ENCODE measurements around the gene ZGPAT.
"Not testable (repeated sequence)": the region's sequence is repeated elsewhere in the genome, so short reads cannot be mapped to it uniquely, and the experiment has no call there.

ZGPAT gene

DNA sequence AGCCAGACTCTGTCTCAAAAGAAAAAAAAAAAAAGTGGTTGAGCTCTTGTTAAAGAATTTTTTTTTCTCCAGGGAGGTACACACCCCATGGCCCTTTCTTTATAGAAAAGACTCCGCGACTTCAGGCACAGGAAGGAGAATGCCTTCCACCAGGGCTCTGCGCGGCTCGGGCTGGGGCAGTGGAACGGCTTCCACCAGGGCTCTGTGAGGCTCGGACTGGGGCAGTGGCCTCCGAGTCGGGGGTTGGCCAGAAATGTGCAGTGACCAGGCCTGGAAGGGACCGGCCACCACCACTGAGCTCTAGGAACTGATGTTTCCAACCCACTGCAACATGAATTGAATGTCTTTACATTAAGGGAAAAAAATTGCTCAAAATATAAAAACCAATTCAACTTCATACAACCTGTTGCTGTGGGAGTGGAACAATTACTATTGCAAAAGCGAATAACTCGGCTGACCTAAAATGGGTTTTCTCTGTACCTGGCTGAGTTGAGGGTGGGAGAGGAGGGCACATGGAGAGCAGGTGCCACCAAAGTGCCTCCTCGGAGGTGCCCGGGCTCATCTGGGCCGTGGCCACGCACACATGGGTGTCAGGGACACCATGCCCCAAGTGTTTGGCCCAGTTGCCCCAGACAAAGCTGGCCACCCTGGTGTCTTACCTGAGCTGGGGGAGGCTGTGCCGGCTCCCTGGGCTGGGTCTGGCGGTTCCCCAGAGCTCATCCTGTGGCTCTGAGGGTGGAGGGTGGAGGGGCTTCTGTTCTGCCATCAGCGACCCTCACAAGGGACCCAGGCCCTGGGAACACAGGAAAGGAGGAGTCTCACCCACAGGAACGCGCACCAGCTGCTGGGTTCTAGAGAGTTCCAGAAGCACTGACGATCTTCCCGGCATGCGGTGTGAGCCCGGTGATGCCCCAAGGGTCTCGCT lies 61.0 kb downstream of the ZGPAT start:
- H3K9me3 ChIP-seq = no peaks in the 10 kb centered on the region
- no peak overlapping the region for H3K9ac ChIP-seq
- H4K20me1 ChIP-seq = no peaks in the 10 kb centered on the region
- no peaks in the 10 kb centered on the region for H3K27me3 ChIP-seq
- H3K36me3 ChIP-seq = no peaks in the 10 kb centered on the region
- H3K4me3 ChIP-seq = no peak overlapping the region
- peak overlapping the region; percentile 28 for H3K4me2 ChIP-seq
- TF ChIP-seq Cebpa-rat (IDR thresholded peaks at IDR 0.05) = no peak
- no peak overlapping the region for H3K27ac ChIP-seq
- H3K4me1 ChIP-seq = peaks cover 15% of the 10 kb centered on the region

DNA sequence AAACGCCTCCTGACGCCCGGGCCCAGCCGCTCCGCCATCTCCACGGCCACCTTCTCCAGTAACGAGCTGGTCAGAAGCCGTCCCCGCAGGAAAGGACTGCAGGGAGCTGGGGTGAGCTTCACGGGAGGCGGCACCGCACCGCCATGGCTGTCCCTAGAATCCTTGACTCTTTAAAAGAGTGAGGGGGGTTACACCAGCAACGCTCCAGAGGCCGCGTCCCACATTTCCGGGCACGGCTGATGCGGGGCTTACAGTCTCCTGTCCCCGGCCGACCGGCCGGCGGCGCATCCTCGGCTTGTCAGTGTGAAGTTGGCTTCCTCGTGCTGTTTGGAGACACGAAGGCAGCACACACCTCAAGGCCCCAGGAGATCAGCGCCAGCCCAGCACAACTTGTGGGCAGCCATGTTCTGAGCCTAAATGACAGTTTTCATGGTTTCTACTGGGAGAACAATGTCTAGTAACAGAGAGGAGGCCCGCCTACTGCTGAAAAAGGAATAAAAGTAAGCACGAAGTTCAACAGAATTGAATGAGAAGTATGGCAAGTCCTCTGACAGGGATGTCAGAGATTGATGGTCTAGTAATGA lies 62.1 kb downstream of the ZGPAT start:
- Histone ChIP-seq H3K27me3 (no peaks in the 10 kb centered on the region), H3K36me3 (no peaks in the 10 kb centered on the region), H3K4me3 (no peak overlapping the region), H4K20me1 (no peaks in the 10 kb centered on the region), H3K9me3 (no peaks in the 10 kb centered on the region), H3K4me1 (peaks cover 26% of the 10 kb centered on the region), H3K27ac (no peak overlapping the region), H3K4me2 (peak overlapping the region; percentile 28; the same call in 1 of the 2 replicates), H3K9ac (no peak overlapping the region)
- no peak for TF ChIP-seq Cebpa-rat (IDR thresholded peaks at IDR 0.05)

DNA sequence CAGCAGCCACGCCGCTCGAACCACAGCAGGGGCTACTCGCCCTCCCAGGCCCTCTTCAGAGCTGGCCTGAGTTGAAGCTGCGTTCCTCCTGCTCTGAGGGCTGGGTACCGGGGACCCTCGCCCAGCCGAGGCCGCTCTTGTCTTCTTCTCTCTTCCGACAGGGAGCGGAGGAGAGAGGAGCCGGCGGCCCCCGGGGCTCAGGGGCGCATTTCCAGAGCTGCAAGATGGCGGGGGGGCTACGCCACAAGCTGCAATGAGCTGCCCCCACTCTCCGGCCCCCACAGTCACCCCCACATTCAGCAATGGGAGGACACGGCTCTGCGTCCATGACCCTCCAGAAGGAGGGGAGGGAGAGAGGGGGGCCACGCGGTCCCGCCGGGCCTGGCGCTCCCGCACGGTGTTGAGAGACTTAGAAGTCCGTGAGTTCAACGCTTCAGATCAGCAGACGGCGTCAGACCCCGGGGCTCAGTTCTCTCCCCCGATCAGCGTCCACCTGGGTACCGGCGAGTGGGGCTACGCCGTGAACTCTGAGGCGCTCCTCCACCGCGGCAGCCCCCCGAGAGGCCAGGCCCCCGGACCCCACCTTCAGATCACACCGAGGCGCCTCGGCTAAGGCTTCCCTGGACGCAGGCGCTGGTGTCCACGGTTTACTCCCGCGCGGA lies 63.3 kb downstream of the ZGPAT start:
- H4K20me1 ChIP-seq = no peaks in the 10 kb centered on the region
- no peak overlapping the region for H3K4me2 ChIP-seq
- H3K36me3 ChIP-seq = no peaks in the 10 kb centered on the region

DNA sequence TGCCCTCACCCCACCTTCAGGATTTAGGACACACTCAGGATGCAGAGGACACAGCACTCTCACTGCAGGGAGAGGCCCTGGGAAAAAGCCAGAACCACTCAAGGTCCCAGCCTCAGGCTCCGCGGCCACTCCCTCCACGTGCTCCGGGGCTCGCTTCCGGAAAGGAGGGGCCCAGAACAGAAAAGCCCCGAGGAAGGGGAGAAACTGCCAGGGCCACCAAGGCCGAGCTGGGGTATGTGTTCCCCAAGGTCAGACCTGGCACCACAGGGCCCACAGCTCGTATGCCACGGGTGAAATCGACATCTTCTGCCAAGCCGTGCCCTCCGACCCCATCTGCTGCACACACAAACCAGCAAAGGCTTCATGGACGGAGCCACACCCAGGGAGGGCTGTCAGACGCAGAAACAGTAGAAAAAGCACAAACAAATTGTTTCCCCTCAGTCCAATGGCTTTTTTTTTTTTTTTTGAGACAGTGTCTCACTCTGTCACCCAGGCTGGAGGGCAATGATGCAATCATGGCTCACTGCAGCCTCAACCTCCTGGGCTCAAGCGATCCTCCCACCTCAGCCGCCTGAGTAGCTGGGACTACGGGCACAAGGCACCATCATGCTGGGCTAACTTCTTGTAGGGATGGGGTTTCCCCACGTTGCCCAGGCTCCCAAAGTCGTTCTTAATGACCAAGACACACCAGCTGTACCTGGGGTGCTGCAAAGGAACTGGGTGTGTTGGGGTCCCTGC lies 65.1 kb downstream of the ZGPAT start:
- no peaks in the 10 kb centered on the region for H4K20me1 ChIP-seq
- no peaks in the 10 kb centered on the region for H3K36me3 ChIP-seq
- peak overlapping the region; percentile 26; the same call in 1 of the 2 replicates for H3K4me2 ChIP-seq
- H3K27ac ChIP-seq = no peak overlapping the region
- H3K27me3 ChIP-seq = no peaks in the 10 kb centered on the region
- peaks cover 35% of the 10 kb centered on the region for H3K4me1 ChIP-seq
- H3K9me3 ChIP-seq = peaks cover 10% of the 10 kb centered on the region; the same call in 1 of the 2 replicates
- H3K4me3 ChIP-seq = no peak overlapping the region
- no peak overlapping the region for H3K9ac ChIP-seq
- no peak for TF ChIP-seq Cebpa-rat (IDR thresholded peaks at IDR 0.05)

More for the DNA sequence above, 63.3 kb downstream of the ZGPAT start:
- no peak overlapping the region for H3K4me3 ChIP-seq
- H3K27me3 ChIP-seq = no peaks in the 10 kb centered on the region
- no peak for TF ChIP-seq Cebpa-rat (IDR thresholded peaks at IDR 0.05)
- no peak overlapping the region for H3K27ac ChIP-seq
- no peaks in the 10 kb centered on the region for H3K9me3 ChIP-seq
- no peak overlapping the region for H3K9ac ChIP-seq
- H3K4me1 ChIP-seq = peaks cover 35% of the 10 kb centered on the region

DNA sequence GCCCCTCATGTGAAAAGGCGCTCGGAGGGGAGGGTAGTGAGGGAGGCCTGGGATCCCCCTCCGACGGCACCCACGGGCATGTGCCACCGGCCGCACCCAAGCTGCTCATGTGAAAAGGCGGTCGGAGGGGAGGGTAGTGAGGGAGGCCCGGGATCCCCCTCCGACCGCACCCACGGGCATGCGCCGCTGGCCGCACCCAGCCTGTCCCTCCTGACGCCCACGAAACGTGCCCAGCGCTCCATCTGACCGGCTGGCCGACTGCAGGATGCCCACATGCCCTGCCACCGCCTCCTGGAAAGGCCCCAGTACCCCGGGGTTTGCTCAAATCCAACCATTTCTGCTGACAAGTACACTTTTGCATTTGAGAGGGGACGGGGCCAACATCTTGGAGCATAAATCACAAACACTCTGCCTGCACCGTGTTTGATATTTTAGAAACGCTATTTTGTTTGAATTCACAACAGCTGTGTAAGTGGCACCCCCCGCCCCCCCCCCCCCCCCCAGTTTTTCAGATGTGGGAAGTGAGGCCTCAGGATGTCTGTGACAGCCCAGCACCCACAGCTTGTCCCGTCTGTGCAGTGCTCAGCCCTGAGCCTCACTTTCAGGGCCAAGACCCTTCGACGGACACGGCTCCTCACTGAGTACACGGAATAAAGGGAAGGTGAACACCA lies 65.9 kb downstream of the ZGPAT start:
- Histone ChIP-seq H3K4me2 (peak overlapping the region; percentile 79), H3K4me1 (peaks cover 35% of the 10 kb centered on the region), H3K9ac (no peak overlapping the region), H3K9me3 (peaks cover 10% of the 10 kb centered on the region; the same call in 1 of the 2 replicates), H4K20me1 (no peaks in the 10 kb centered on the region), H3K4me3 (no peak overlapping the region), H3K36me3 (no peaks in the 10 kb centered on the region), H3K27ac (no peak overlapping the region), H3K27me3 (no peaks in the 10 kb centered on the region)
- no peak for TF ChIP-seq Cebpa-rat (IDR thresholded peaks at IDR 0.05)

DNA sequence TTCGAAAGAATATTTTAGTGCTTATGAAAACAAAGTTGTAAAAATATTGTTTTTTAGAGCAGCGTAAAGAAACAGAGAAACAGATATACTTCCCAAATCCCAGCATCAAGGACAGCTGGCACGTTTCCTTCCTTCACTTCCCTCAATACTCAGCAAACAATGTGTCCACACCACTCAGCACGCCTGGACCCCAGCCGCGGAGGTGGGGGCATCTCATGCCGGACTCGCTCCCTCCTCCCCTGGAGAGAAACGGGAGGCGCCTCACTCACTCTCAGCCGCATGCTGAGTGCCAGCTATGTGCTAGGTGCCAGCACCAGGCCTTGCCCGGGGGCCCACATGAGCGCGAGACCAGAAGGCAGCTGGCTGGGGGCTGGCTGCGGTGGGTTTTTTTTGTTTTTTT lies 66.5 kb downstream of the ZGPAT start:
- Histone ChIP-seq H3K9me3 (peaks cover 10% of the 10 kb centered on the region; the same call in 1 of the 2 replicates), H3K36me3 (no peaks in the 10 kb centered on the region), H4K20me1 (no peaks in the 10 kb centered on the region), H3K4me1 (peaks cover 33% of the 10 kb centered on the region), H3K27me3 (no peaks in the 10 kb centered on the region), H3K4me2 (peak overlapping the region; percentile 79), H3K4me3 (no peak overlapping the region), H3K9ac (no peak overlapping the region), H3K27ac (no peak overlapping the region)
- no peak for TF ChIP-seq Cebpa-rat (IDR thresholded peaks at IDR 0.05)

DNA sequence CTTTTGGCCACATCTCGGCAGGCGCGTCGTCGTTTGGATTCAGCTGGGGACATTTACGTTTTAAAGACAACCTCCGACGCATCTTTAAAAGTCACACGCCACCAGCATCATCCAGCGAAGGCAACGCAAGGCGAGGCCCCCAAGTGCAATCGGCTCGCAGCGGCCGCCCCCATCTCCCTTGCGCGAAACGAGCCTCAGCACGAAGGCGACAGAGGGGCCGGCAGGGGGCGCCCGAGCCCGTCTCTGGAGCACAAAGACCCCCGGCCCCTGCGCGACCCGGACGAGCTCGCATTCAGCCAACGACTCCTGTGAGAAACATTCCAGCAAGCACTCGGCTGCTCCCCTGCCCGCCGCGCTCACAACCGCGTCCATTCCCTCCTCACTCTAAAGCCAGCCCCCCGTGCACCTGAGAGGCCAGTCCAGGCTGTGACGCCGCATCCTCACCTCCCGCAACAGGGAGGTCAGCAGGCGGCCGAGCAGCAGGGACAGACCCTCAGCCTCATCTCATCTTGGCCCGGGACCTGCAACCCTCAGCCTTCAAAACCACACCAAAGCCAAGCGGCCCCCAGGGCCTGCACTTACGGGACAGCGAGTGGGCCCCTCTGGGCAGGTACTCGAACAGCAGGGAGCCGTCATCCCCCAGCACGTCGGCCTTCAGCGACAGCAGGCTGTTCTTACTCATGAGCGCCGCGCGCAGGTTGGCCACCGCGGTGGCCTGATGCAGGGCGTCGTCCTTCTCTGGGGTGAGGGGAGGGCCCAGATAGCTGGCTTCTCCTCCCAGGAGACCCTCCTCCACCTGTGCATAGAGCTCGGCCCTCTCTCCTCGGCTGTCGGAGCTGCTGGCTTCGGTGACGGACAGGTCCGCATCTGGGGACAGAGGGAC lies 67.5 kb downstream of the ZGPAT start:
- 0 out of 2 replicates have a peak overlapping the region, but pooled peaks have one; percentile 51 for H3K9ac ChIP-seq
- TF ChIP-seq Cebpa-rat (IDR thresholded peaks at IDR 0.05) = no peak
- H3K27me3 ChIP-seq = no peaks in the 10 kb centered on the region
- no peaks in the 10 kb centered on the region for H3K36me3 ChIP-seq
- peaks cover 10% of the 10 kb centered on the region; the same call in 1 of the 2 replicates for H3K9me3 ChIP-seq
- H3K4me1 ChIP-seq = peaks cover 27% of the 10 kb centered on the region
- H3K4me2 ChIP-seq = peak overlapping the region; percentile 79
- H3K27ac ChIP-seq = peak overlapping the region; percentile 15; the same call in 1 of the 2 replicates
- H4K20me1 ChIP-seq = no peaks in the 10 kb centered on the region
- peak overlapping the region; percentile 37; the same call in 1 of the 2 replicates for H3K4me3 ChIP-seq

DNA sequence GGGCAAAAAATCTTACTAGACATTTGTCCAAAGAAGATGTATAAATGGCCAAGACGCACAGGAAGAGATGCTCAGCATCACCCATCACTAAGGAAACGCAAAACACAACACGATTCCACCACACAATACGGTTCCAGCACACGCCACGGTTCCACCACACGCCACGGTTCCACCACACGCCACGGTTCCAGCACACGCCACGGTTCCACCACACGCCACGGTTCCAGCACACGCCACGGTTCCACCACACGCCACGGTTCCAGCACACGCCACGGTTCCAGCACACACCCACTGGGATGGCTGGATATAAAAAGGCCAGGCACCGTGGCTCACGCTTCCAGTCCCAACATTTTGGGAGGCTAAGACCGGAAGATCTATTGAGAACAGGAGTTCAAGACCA lies 69.0 kb downstream of the ZGPAT start:
- H3K27ac ChIP-seq, H3K4me2 ChIP-seq, H4K20me1 ChIP-seq, H3K4me3 ChIP-seq, H3K9ac ChIP-seq, H3K36me3 ChIP-seq, H3K27me3 ChIP-seq: not testable (repeated sequence)
- peaks cover 10% of the 10 kb centered on the region; the same call in 1 of the 2 replicates for H3K9me3 ChIP-seq
- peaks cover 36% of the 10 kb centered on the region for H3K4me1 ChIP-seq
